Osteocyte (in vitro differentiated cells): Measurements from ENCODE around the gene ADRA2B. TPM values are rescaled to one million over a fixed set of nuclear protein-coding genes. Genes with fewer than 3 reads are reported as not detected.

Experiments used
- DNase-seq: peaks from one replicate; pipeline ENCODE4 v3.0.0; 2021; ENCODE audit warnings: mixed read lengths; ENCODE audit not compliant: unreplicated experiment; ENCODE audit errors: extremely low spot score
- H3K27ac Mint-ChIP-seq: one replicate; pipeline ENCODE4 v1.8.0; 2021; ENCODE audit warnings: mild to moderate bottlenecking, mixed read lengths; ENCODE audit not compliant: unreplicated experiment
- H3K27me3 Mint-ChIP-seq: one replicate; pipeline ENCODE4 v1.8.0; 2021; ENCODE audit warnings: mixed read lengths; ENCODE audit not compliant: unreplicated experiment
- H3K36me3 Mint-ChIP-seq: one replicate; pipeline ENCODE4 v1.8.0; 2021; ENCODE audit warnings: mixed read lengths; ENCODE audit not compliant: unreplicated experiment
- H3K4me1 Mint-ChIP-seq: one replicate; pipeline ENCODE4 v1.8.0; 2021; ENCODE audit warnings: mixed read lengths; ENCODE audit not compliant: unreplicated experiment
- H3K4me3 Mint-ChIP-seq: one replicate; pipeline ENCODE4 v1.8.0; 2021; ENCODE audit warnings: mild to moderate bottlenecking, moderate library complexity, mixed read lengths; ENCODE audit not compliant: unreplicated experiment
- H3K9me3 Mint-ChIP-seq: one replicate; pipeline ENCODE4 v1.8.0; 2021; ENCODE audit warnings: mixed read lengths; ENCODE audit not compliant: unreplicated experiment
- total RNA-seq: library from RNA; stranded (reverse); gene quantifications from 2 replicates; pipeline ENCODE4 v1.2.1, GENCODE V29; 2021
- TF ChIP-seq, protein P1 (sequence below): fragments of 200-600 bp; sonication (generic); IDR thresholded peaks from 2 replicates; pipeline ENCODE4 v1.5.0; 2021; ENCODE audit warnings: antibody characterized with exemption, mild to moderate bottlenecking, moderate library complexity

Gene ADRA2B
- total RNA-seq, 1 donor from 2014 or later, result not detected

DNA sequence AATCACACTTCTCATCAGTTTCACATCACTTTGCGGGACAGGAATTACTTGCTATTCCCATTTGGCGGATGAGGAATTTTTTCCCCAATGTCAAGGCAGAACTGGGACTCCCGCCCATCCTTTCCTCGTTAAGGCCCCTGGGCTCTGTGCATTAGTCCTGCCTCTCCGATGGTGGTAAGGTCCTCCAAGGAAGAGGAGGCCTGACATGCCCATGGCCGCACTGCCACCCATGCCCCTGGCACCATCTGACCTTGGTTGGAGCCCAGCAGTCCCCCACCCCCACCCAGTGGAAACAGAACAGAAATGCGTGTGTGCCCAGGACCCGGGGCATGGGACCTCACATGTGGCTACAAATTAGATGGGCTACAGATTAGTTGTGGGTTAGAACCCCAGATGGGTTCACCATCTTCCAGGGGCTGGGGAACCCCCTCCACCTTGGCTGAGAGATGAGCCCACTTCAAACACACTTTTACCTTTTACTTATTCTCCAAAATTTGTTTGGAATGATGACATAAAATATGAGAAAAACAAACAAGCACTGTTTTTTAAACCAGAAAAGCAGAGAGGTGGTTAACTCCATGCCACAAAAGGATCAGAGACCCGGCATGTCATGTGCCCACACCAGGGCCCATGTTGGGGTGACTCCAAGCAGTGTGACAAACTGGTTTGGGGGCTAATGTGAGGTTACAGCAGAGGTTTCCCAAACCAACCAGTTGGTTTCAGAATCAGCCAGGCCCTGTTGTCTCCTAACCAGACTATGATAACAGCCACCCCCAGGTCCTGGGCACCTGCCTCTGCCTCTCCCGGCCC lies 39.8 kb upstream of the ADRA2B start:
- H3K9me3 Mint-ChIP-seq, result no peaks in the 10 kb centered on the region
- H3K27me3 Mint-ChIP-seq, result peaks cover 11% of the 10 kb centered on the region
- H3K36me3 Mint-ChIP-seq, result no peaks in the 10 kb centered on the region
- TF ChIP-seq, protein P1, sequence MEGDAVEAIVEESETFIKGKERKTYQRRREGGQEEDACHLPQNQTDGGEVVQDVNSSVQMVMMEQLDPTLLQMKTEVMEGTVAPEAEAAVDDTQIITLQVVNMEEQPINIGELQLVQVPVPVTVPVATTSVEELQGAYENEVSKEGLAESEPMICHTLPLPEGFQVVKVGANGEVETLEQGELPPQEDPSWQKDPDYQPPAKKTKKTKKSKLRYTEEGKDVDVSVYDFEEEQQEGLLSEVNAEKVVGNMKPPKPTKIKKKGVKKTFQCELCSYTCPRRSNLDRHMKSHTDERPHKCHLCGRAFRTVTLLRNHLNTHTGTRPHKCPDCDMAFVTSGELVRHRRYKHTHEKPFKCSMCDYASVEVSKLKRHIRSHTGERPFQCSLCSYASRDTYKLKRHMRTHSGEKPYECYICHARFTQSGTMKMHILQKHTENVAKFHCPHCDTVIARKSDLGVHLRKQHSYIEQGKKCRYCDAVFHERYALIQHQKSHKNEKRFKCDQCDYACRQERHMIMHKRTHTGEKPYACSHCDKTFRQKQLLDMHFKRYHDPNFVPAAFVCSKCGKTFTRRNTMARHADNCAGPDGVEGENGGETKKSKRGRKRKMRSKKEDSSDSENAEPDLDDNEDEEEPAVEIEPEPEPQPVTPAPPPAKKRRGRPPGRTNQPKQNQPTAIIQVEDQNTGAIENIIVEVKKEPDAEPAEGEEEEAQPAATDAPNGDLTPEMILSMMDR, result no peak
- H3K4me1 Mint-ChIP-seq, result no peaks in the 10 kb centered on the region
- no peak overlapping the region for H3K4me3 Mint-ChIP-seq
- H3K27ac Mint-ChIP-seq, result no peak overlapping the region
- DNase-seq, result no peak

DNA sequence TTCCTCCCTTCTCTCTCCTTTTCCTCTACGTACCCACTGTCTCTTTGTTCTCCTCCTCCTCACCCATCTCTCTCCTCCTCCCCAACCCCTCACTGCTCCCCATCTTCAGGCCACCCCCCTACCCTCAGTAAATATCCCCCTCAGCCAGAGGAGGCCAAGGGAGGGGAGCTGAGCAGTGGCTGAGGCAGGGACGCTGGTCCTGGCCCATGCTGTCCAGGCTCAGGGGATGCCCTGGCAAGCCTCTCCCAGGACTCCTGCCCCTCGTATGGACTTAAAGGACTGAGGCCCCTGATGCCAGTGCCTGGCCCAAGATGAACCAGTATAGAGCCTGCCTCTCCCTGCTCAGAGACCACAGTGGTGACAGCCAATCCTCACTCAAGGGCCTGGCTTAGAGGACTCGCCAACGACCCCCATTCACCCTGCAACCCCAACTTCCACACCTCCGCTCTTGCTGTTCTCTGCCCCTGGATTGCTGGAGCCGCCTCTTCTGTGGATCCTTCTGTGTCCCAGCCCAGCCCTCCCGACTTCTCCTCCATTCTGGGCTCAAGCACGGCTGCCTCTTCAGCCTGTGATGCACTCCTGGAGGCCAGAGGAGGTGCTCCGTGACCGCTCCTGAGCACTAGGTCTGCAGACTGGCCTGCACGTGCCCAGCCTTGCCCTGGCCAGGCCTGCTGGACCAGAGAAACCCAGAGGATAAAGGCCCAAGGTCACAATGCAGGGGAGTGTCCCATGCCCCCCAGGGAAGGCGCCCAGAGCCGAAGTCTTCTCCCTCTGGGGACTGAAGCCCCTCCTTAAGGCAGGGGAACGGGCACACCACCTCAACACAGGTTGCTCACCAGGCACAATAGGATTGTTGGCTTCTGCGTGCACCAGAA lies 38.4 kb upstream of the ADRA2B start:
- Mint-ChIP-seq H3K27ac (no peak overlapping the region), H3K9me3 (no peaks in the 10 kb centered on the region), H3K27me3 (peaks cover 8% of the 10 kb centered on the region), H3K4me3 (no peak overlapping the region), H3K4me1 (no peaks in the 10 kb centered on the region), H3K36me3 (no peaks in the 10 kb centered on the region)
- DNase-seq, result no peak
- TF ChIP-seq, protein P1, result no peak

GRCh38 chr2:96153991-96154431 lies 37.6 kb upstream of the ADRA2B start:
- H3K4me1 Mint-ChIP-seq, result no peaks in the 10 kb centered on the region
- no peaks in the 10 kb centered on the region for H3K9me3 Mint-ChIP-seq
- TF ChIP-seq, protein P1, result no peak
- H3K36me3 Mint-ChIP-seq, result no peaks in the 10 kb centered on the region
- H3K27me3 Mint-ChIP-seq, result peaks cover 2% of the 10 kb centered on the region
- H3K27ac Mint-ChIP-seq, result no peak overlapping the region
- H3K4me3 Mint-ChIP-seq, result no peak overlapping the region
- no peak for DNase-seq

- no peak for DNase-seq
- no peaks in the 10 kb centered on the region for H3K36me3 Mint-ChIP-seq
- no peak overlapping the region for H3K27ac Mint-ChIP-seq
- H3K4me3 Mint-ChIP-seq, result no peak overlapping the region
- H3K27me3 Mint-ChIP-seq, result no peaks in the 10 kb centered on the region
- H3K9me3 Mint-ChIP-seq, result no peaks in the 10 kb centered on the region
- TF ChIP-seq, protein P1, result no peak
- H3K4me1 Mint-ChIP-seq, result no peaks in the 10 kb centered on the region
Measured at GRCh38 chr2:96153291-96153713, 36.9 kb upstream of the ADRA2B start.
